K562 (cell line): ENCODE data around the gene UBN2. TPM values are rescaled to one million over a fixed set of nuclear protein-coding genes. Genes with fewer than 3 reads are reported as not detected.

Experiments used
- ADNP ChIP-seq: fragments of 200-800 bp; sonication (Bioruptor generic); IDR thresholded peaks from 2 replicates; pipeline ENCODE4 v1.6.1; 2016; ENCODE audit warnings: missing genetic modification characterization, missing compliant biosample characterization
- AFF1 ChIP-seq, 2 experiments: fragments of 450-650 bp; IDR thresholded peaks; 2 replicates each; pipeline ENCODE4 v1.6.1; 2018; ENCODE audit warnings: mild to moderate bottlenecking in 2 of 2, low read depth in 1 of 2; ENCODE audit not compliant: partially characterized antibody in 2 of 2
- ATF2 ChIP-seq: sonication (generic); formaldehyde crosslinking; IDR thresholded peaks from 2 replicates; pipeline ENCODE4 v1.8.1; 2022; ENCODE audit warnings: missing genetic modification reagents
- BMI1 ChIP-seq: fragments of 150-350 bp; IDR thresholded peaks from 2 replicates; pipeline ENCODE4 v1.6.1; 2014; ENCODE audit warnings: low read length
- E2F6 ChIP-seq, 2 experiments: IDR thresholded peaks; 2 replicates each; pipeline ENCODE4 v1.6.1; 2011; ENCODE audit warnings: borderline replicate concordance in 1 of 2, control low read depth in 1 of 2, low read depth in 1 of 2, low read length in 1 of 2, mild to moderate bottlenecking in 1 of 2, mixed read lengths in 1 of 2, moderate library complexity in 1 of 2; ENCODE audit not compliant: insufficient read depth in 1 of 2, insufficient read length in 1 of 2, poor library complexity in 1 of 2, severe bottlenecking in 1 of 2; ENCODE audit errors: extremely low read depth in 1 of 2
- HDAC8 ChIP-seq: fragments of 450-650 bp; IDR thresholded peaks from 2 replicates; pipeline ENCODE4 v1.6.1; 2016; ENCODE audit warnings: mild to moderate bottlenecking, missing genetic modification characterization, moderate library complexity, missing compliant biosample characterization
- LEF1 ChIP-seq: fragments of 450-650 bp; IDR thresholded peaks from 2 replicates; pipeline ENCODE4 v1.6.1; 2016; ENCODE audit warnings: mild to moderate bottlenecking
- MCM3 ChIP-seq: fragments of 450-650 bp; IDR thresholded peaks from 2 replicates; pipeline ENCODE4 v1.6.1; 2016
- POLR2G ChIP-seq: fragments of 200-400 bp; formaldehyde crosslinking; IDR thresholded peaks from 2 replicates; pipeline ENCODE4 v1.6.1; 2017; ENCODE audit warnings: low read depth, mild to moderate bottlenecking, antibody characterized with exemption, low read length, moderate library complexity
- SMARCA4 ChIP-seq: fragments of 450-650 bp; IDR thresholded peaks from 2 replicates; pipeline ENCODE4 v1.6.1; 2016
- XRCC5 ChIP-seq: fragments of 200-400 bp; formaldehyde crosslinking; IDR thresholded peaks from 2 replicates; pipeline ENCODE4 v1.6.1; 2017; ENCODE audit warnings: low read depth, mild to moderate bottlenecking, low read length
- ZBTB40 ChIP-seq, 2 experiments: fragments of 450-650 bp in 1 of 2; sonication (generic) in 1 of 2; formaldehyde crosslinking in 1 of 2; IDR thresholded peaks; 2 replicates each; pipeline versions ENCODE4 v1.7.1 to v1.9.0; 2016 to 2022; ENCODE audit warnings: inconsistent platforms in 1 of 2, mild to moderate bottlenecking in 1 of 2, missing genetic modification reagents in 1 of 2
- ZNF174 ChIP-seq: fragments of 250-450 bp; sonication (Bioruptor Pico); IDR thresholded peaks from 2 replicates; pipeline ENCODE4 v1.4.0; 2020; ENCODE audit warnings: mild to moderate bottlenecking
- polyA plus RNA-seq, 8 experiments: library from polyadenylated mRNA; depleted of rRNA in 4 of 8; stranded (reverse) in 5 of 8; unstranded in 3 of 8; fragments of >200 nt; fragmentation: Nextera tagmentation in 2 of 8; fragmentation: Illumina TruSeq in 1 of 8; extraction: Ambion mirVana in 2 of 8; extraction: Trizol in 1 of 8; gene quantifications; 2 replicates each; pipeline versions ENCODE4 v1.2.1 to v1.2.3, GENCODE V29; 2011 to 2014; ENCODE audit warnings: inconsistent platforms in 1 of 8, missing spikeins in 1 of 8
- total RNA-seq, 7 experiments: library from RNA; depleted of rRNA in 6 of 7; stranded (reverse); fragments of >200 nt in 6 of 7; fragmentation: Illumina TruSeq in 2 of 7; extraction: Trizol in 2 of 7; gene quantifications; 2 replicates each; pipeline versions ENCODE4 v1.2.1 to v1.2.3, GENCODE V29; 2011 to 2021; ENCODE audit warnings: low replicate concordance in 1 of 7

The UBN2 gene
- total and polyA plus RNA-seq, 9 of the 15 experiments (the other 6 are each of a cell fraction or from before 2014, with no cell fraction given), result 1.2 to 19.5 (median 9.9) TPM

GRCh38 chr7:139339698-139340036 is 108.6 kb downstream of the UBN2 start (continued):
- TF ChIP-seq ATF2, result no peak
- TF ChIP-seq ZNF174 (CRISPR knock-in tag), result no peak
- no peak for TF ChIP-seq ZBTB40 (IDR thresholded peaks at IDR 0.05)
- peak; percentile 55; the same call in 1 of the 2 replicates for TF ChIP-seq ZBTB40 (CRISPR knock-in tag; IDR thresholded peaks at IDR 0.05)
- no peak for TF ChIP-seq BMI1
- no peak for TF ChIP-seq LEF1
- TF ChIP-seq POLR2G, result no peak
- no peak for TF ChIP-seq XRCC5
- TF ChIP-seq HDAC8, result no peak
- TF ChIP-seq E2F6 (IDR thresholded peaks at IDR 0.05; ENCODE audit: borderline replicate concordance in 1 of 2, extremely low read depth in 1 of 2, insufficient read depth in 1 of 2, insufficient read length in 1 of 2, low read depth in 1 of 2, low read length in 1 of 2, poor library complexity in 1 of 2, severe bottlenecking in 1 of 2), result no peak
- TF ChIP-seq AFF1 (IDR thresholded peaks at IDR 0.05; ENCODE audit: low read depth in 1 of 2, partially characterized antibody in 2 of 2), result peak in 1 of 2 experiments; percentile 74
- no peak for TF ChIP-seq MCM3
- TF ChIP-seq ADNP (tag), result no peak
- no peak; the same call in 1 of the 2 replicates for TF ChIP-seq SMARCA4
